Hypothalamus (tissue), 51 donors: ENCODE results near the gene GHDC.
A peak's percentile ranks its signal among the peaks of the same experiment; 100 is the strongest.
"Not testable (repeated sequence)": the region's sequence is repeated elsewhere in the genome, so short reads cannot be mapped to it uniquely, and the experiment has no call there.

Source experiments
- DNase-seq, 51 donors: peaks; one replicate each; lab custom pipeline; 2025; lab: John Stamatoyannopoulos, UW

Gene GHDC

GRCh38 chr17:42159796-42160530 lies 34.3 kb downstream of the GHDC start:
- DNase-seq, result no peak

GRCh38 chr17:42155614-42156045 lies 38.7 kb downstream of the GHDC start:
- peak in 2 of 51 donors; percentile 22 to 37 for DNase-seq

GRCh38 chr17:42153919-42154742 lies 40.2 kb downstream of the GHDC start:
- DNase-seq, result no peak

GRCh38 chr17:42146911-42147607 lies 47.2 kb downstream of the GHDC start:
- no peak for DNase-seq

GRCh38 chr17:42143138-42143537 lies 51.2 kb downstream of the GHDC start:
- not testable (repeated sequence) for DNase-seq

- DNase-seq, result peak in 6 of 51 donors; percentile 16 to 59 (median 28)
Observed at GRCh38 chr17:42142371-42142896, 51.9 kb downstream of the GHDC start.

GRCh38 chr17:42141382-42141781 lies 52.9 kb downstream of the GHDC start:
- no peak for DNase-seq

- not testable (repeated sequence) for DNase-seq
Observed at GRCh38 chr17:42140690-42141089, 53.6 kb downstream of the GHDC start.
